Measurements from ENCODE around the gene MED6. TPM values are rescaled to one million over a fixed set of nuclear protein-coding genes. Genes with fewer than 3 reads are reported as not detected.
A peak's percentile ranks its signal among the peaks of the same experiment; 100 is the strongest.

Gene MED6
- total RNA-seq, 1 experiment from 2014 or later = 55.3 TPM

DNA sequence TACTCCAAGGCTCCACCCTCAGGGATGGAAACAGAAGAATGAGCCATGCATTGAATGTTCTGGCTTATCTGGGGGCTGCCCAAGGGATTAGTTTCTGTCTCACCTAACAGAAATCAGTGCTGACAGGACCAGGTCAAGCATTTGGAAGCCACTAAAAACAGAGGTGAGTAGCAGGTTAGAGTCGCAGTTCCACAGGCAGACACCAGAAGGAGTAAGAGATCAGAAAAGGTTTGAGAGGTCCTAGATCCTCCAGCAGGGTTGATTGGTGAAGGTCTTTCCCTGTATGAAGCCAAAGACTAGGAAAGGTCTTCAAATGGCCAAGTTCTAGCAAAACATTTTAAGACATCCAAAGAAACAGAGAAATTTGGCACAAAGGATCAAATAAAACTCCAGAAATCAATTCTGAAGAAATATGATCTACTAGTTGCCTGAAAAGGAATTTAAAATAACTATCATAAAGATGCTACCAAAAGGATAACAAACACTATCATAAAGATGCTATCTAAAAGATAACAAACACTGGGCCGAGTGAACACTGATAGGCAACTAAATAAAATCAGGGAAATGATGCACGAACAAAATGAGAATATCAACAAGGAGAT lies 21.8 kb upstream of the MED6 start:
- H2AK5ac ChIP-seq (ENCODE audit: insufficient read length, low read length) = no peak overlapping the region
- peaks cover 16 to 36% (median 19%) of the 10 kb centered on the region in 3 experiments for H3K36me3 Mint-ChIP-seq (ENCODE audit: insufficient read depth in 1 of 3, low read depth in 3 of 3)
- H3K4me3 Mint-ChIP-seq = no peak overlapping the region
- peak; percentile 70 for DNase-seq
- no peak overlapping the region for H3K27ac ChIP-seq (ENCODE audit: insufficient read length, low read depth, low read length)
- H3K4me1 Mint-ChIP-seq = peaks cover 0 to 7% of the 10 kb centered on the region in 2 experiments; a peak in 2 of 4 replicates
- no peak overlapping the region for H3K18ac ChIP-seq (ENCODE audit: insufficient read length, low read depth, low read length)
- no peak overlapping the region for H4K5ac ChIP-seq (ENCODE audit: insufficient read length, low read depth, low read length)
- no peaks in the 10 kb centered on the region for H3K23me2 ChIP-seq (ENCODE audit: insufficient read length, low read depth, low read length, poor library complexity, severe bottlenecking)
- no peaks in the 10 kb centered on the region for H3K27me3 ChIP-seq (ENCODE audit: insufficient read depth, low read length)
- no peak overlapping the region for H2AFZ ChIP-seq (ENCODE audit: low read length)
- no peak overlapping the region for H3K14ac ChIP-seq (ENCODE audit: insufficient read depth, low read length)
- H3K23ac ChIP-seq (ENCODE audit: insufficient read length, low read depth, low read length) = no peak overlapping the region
- H2BK5ac ChIP-seq (ENCODE audit: insufficient read length, low read length) = no peak overlapping the region
- no peak overlapping the region for H3K56ac ChIP-seq (ENCODE audit: insufficient read length, low read depth, low read length)
- H2BK12ac ChIP-seq (ENCODE audit: insufficient read length, low read depth, low read length) = no peak overlapping the region
- H3K9me3 Mint-ChIP-seq = peaks cover 32 to 38% of the 10 kb centered on the region in 2 experiments
- H3K4ac ChIP-seq (ENCODE audit: low read depth, low read length) = no peak overlapping the region
- H4K8ac ChIP-seq (replicated peaks; ENCODE audit: insufficient read length, low read depth, low read length) = no peak overlapping the region
- H2BK20ac ChIP-seq (ENCODE audit: low read depth, low read length, poor library complexity, severe bottlenecking) = no peak overlapping the region
- no peaks in the 10 kb centered on the region for H3K79me2 ChIP-seq (ENCODE audit: insufficient read depth, low read length)
- no peak overlapping the region for H3K9ac ChIP-seq (ENCODE audit: extremely low read depth, insufficient read length, low read length)
- H2BK15ac ChIP-seq (ENCODE audit: low read depth, low read length) = no peak overlapping the region
- TF ChIP-seq, protein P1, sequence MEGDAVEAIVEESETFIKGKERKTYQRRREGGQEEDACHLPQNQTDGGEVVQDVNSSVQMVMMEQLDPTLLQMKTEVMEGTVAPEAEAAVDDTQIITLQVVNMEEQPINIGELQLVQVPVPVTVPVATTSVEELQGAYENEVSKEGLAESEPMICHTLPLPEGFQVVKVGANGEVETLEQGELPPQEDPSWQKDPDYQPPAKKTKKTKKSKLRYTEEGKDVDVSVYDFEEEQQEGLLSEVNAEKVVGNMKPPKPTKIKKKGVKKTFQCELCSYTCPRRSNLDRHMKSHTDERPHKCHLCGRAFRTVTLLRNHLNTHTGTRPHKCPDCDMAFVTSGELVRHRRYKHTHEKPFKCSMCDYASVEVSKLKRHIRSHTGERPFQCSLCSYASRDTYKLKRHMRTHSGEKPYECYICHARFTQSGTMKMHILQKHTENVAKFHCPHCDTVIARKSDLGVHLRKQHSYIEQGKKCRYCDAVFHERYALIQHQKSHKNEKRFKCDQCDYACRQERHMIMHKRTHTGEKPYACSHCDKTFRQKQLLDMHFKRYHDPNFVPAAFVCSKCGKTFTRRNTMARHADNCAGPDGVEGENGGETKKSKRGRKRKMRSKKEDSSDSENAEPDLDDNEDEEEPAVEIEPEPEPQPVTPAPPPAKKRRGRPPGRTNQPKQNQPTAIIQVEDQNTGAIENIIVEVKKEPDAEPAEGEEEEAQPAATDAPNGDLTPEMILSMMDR (conservative IDR thresholded peaks at IDR 0.05) = peak; percentile 87
- no peak overlapping the region for H4K91ac ChIP-seq (ENCODE audit: insufficient read length, low read depth, low read length)
- H3K9me3 ChIP-seq (ENCODE audit: control insufficient read depth, low read depth, low read length) = no peaks in the 10 kb centered on the region
- no peak overlapping the region for H2BK120ac ChIP-seq (ENCODE audit: low read depth, low read length, poor library complexity, severe bottlenecking)
- no peak overlapping the region for H3T11ph ChIP-seq (ENCODE audit: low read length)
- H3K27me3 Mint-ChIP-seq (ENCODE audit: low read depth) = no peaks in the 10 kb centered on the region
- no peak overlapping the region for H3K4me2 ChIP-seq (ENCODE audit: insufficient read depth, insufficient read length, low read length)
- H3K4me1 ChIP-seq (ENCODE audit: insufficient read depth, low read length) = no peaks in the 10 kb centered on the region; the same call in 1 of the 2 replicates
- H3K27ac Mint-ChIP-seq = no peak overlapping the region
- no peaks in the 10 kb centered on the region for H4K20me1 ChIP-seq (ENCODE audit: control insufficient read depth, insufficient read depth, insufficient read length)
- WGBS (ENCODE audit: extremely low coverage, insufficient read length, low lambda C conversion rate) = no CpG with 5 or more reads among the region's 3 CpGs
- H3K79me1 ChIP-seq (ENCODE audit: insufficient read depth, low read depth, low read length, poor library complexity, severe bottlenecking) = no peaks in the 10 kb centered on the region
